Sigmoid colon (tissue), 4 donors: Measurements from ENCODE around the gene CD81.

Experiments
- EP300 ChIP-seq, 4 donors: sonication (generic); formaldehyde crosslinking; IDR thresholded peaks; one replicate each; pipeline ENCODE4 v1.6.1; 2017; ENCODE audit warnings: antibody characterized with exemption in 4 of 4
- POLR2A ChIP-seq, 2 donors: fragments of 450-650 bp; IDR thresholded peaks; one replicate each; pipeline ENCODE4 v1.6.1; 2016; ENCODE audit warnings: antibody characterized with exemption in 2 of 2, mild to moderate bottlenecking in 2 of 2, moderate library complexity in 2 of 2
- TF ChIP-seq, protein P1 (sequence below), 4 experiments: fragments of 450-650 bp in 3 of 4; fragments of 200-600 bp in 1 of 4; IDR thresholded peaks; one replicate each; pipeline ENCODE4 v1.5.1; 2016 to 2019; ENCODE audit warnings: antibody characterized with exemption in 4 of 4, mild to moderate bottlenecking in 3 of 4, moderate library complexity in 2 of 4

DNA sequence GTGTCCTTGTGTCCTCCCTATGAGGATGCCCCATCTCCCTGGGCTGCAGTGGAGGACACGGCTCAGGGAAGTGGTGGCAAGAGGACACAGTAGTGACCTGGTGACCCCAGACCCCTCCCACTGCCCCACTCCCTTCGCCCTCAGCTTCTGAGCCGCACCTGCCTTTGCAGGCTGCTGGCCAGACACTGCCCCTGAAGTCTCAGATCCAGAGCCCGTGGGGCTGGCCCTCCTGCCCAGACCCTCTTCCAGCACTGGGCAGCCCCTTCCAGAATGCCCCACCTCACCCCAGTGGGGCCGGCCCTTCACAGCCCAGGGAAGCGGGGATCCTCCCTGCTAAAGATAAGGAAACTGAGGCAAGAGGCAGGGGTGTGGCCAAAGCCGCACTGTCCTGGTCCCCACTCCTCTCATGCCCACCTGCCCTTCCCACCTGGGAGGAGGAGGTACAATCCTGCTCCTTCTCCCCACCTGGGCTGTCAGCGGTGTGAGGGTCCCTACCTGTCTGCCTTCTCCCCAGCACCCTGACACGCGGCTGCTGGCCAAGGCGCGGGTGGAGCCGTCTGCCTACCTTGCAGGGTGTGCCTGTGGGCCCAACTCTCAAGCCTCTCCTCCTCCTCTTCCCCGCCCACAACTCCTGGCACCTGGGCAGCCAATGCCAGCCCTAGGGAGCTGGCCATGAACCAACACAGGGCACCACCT lies 49.9 kb downstream of the CD81 start:
- TF ChIP-seq EP300 (IDR thresholded peaks at IDR 0.05) = no peak
- TF ChIP-seq POLR2A (IDR thresholded peaks at IDR 0.05) = no peak
- TF ChIP-seq, protein P1, sequence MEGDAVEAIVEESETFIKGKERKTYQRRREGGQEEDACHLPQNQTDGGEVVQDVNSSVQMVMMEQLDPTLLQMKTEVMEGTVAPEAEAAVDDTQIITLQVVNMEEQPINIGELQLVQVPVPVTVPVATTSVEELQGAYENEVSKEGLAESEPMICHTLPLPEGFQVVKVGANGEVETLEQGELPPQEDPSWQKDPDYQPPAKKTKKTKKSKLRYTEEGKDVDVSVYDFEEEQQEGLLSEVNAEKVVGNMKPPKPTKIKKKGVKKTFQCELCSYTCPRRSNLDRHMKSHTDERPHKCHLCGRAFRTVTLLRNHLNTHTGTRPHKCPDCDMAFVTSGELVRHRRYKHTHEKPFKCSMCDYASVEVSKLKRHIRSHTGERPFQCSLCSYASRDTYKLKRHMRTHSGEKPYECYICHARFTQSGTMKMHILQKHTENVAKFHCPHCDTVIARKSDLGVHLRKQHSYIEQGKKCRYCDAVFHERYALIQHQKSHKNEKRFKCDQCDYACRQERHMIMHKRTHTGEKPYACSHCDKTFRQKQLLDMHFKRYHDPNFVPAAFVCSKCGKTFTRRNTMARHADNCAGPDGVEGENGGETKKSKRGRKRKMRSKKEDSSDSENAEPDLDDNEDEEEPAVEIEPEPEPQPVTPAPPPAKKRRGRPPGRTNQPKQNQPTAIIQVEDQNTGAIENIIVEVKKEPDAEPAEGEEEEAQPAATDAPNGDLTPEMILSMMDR (IDR thresholded peaks at IDR 0.05) = no peak
